Natural killer cell (primary cell): Measurements from ENCODE around the gene GGT7. TPM values are rescaled to one million over a fixed set of nuclear protein-coding genes. Genes with fewer than 3 reads are reported as not detected.

Experiments
- ATAC-seq, 3 donors: fragments of 150-1000 bp in 2 of 3; fragments of 200-7000 bp in 1 of 3; cut with Tn5 transposase; 1 replicate in 1 of 3; 2 replicates in 2 of 3; pipeline ENCODE4 v1.10.0; 2021; ENCODE audit warnings: mild to moderate bottlenecking in 2 of 3, moderate library complexity in 2 of 3
- DNase-seq, 2 donors: peaks; one replicate each; pipeline versions ENCODE4 v3.0.0 to v3.0.0-alpha.2; 2013 to 2021; ENCODE audit warnings: mixed read lengths in 1 of 2
- H3K27ac ChIP-seq: one replicate; pipeline ENCODE4 v1.5.1; 2013; ENCODE audit warnings: mild to moderate bottlenecking, low read length
- H3K27me3 ChIP-seq: one replicate; pipeline ENCODE4 v1.6.1; 2013; ENCODE audit warnings: low read length; ENCODE audit not compliant: control insufficient read depth, insufficient read depth
- H3K36me3 ChIP-seq: one replicate; pipeline ENCODE4 v1.6.1; 2013; ENCODE audit warnings: low read length; ENCODE audit not compliant: control insufficient read depth, insufficient read depth
- H3K4me1 ChIP-seq: one replicate; pipeline ENCODE4 v1.6.1; 2013; ENCODE audit warnings: low read length; ENCODE audit not compliant: control insufficient read depth, insufficient read depth
- H3K4me3 ChIP-seq: one replicate; pipeline ENCODE4 v1.5.1; 2013; ENCODE audit warnings: low read length
- H3K9me3 ChIP-seq: one replicate; pipeline ENCODE4 v1.6.1; 2013; ENCODE audit warnings: low read length; ENCODE audit not compliant: control insufficient read depth, insufficient read depth
- H3K27ac Mint-ChIP-seq, 2 donors: one replicate each; pipeline ENCODE4 v1.8.0; 2022; ENCODE audit warnings: mild to moderate bottlenecking in 2 of 2, mixed read lengths in 2 of 2, moderate library complexity in 1 of 2
- H3K27me3 Mint-ChIP-seq, 2 donors: one replicate each; pipeline ENCODE4 v1.8.0; 2022; ENCODE audit warnings: low read depth in 2 of 2, mixed read lengths in 2 of 2
- H3K36me3 Mint-ChIP-seq: one replicate; pipeline ENCODE4 v1.8.0; 2022; ENCODE audit warnings: mixed read lengths
- H3K4me1 Mint-ChIP-seq, 2 donors: one replicate each; pipeline ENCODE4 v1.8.0; 2022; ENCODE audit warnings: mixed read lengths in 2 of 2
- H3K4me3 Mint-ChIP-seq: one replicate; pipeline ENCODE4 v1.8.0; 2022; ENCODE audit warnings: mild to moderate bottlenecking, moderate library complexity, mixed read lengths
- H3K9me3 Mint-ChIP-seq, 2 donors: one replicate each; pipeline ENCODE4 v1.8.0; 2022; ENCODE audit warnings: mixed read lengths in 2 of 2
- CTCF ChIP-seq: fragments of 200-600 bp; IDR thresholded peaks from one replicate; pipeline ENCODE4 v1.8.0; 2022; ENCODE audit warnings: antibody characterized with exemption
- WGBS: methylation state at CpG from one replicate; pipeline ENCODE4 v1.1.7; 2013; ENCODE audit warnings: missing lambda C conversion rate; ENCODE audit not compliant: insufficient coverage; 5-methylcytosine and 5-hydroxymethylcytosine counted together
- intact Hi-C: fragments of 100-400 bp; cut with micrococcal nuclease; formaldehyde crosslinking; loops from one replicate; pipeline ENCODE4 v1.14.2; 2022
- total RNA-seq, 4 donors: library from RNA; stranded (reverse); fragments of 120-200 nt in 1 of 4; gene quantifications; one replicate each; pipeline versions ENCODE4 v1.2.3 to v1.2.4, GENCODE V29; 2013 to 2022

The GGT7 gene
- total RNA-seq, 3 donors from 2014 or later (not counting 1 experiment from before 2014, with no cell fraction given): 7.4 to 12.8 (median 12.1) TPM

- intact Hi-C loops: no loop called here
- peaks cover 0 to 5% of the 10 kb centered on the region in 2 donors for H3K4me1 Mint-ChIP-seq
- ATAC-seq: no peak
These were observed 22.9 kb downstream of the GGT7 start for GRCh38 chr20:34849778-34850177.

DNA sequence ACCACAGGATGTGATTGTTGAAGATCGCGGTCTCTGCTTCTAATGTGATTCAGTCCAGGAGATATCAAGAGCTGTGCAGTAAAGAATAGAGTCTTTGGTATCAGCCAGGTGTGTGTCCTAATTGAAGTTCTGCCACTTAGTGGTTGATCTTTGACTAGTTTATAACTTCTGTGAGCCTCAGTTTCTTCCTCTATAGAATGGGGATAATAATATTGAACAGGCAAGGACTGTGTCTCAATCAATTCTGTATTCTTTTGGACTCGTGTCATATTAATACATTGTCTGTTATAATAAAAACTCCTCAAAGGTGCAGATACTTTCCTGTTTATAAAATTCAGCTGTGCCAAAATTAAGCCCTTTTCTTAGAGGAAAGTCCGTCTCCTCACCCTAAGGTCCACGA is 24.1 kb downstream of the GGT7 start:
- H3K4me1 Mint-ChIP-seq: peaks cover 0 to 5% of the 10 kb centered on the region in 2 donors
- Histone ChIP-seq H3K27ac (no peak overlapping the region), H3K27me3 (no peaks in the 10 kb centered on the region), H3K4me3 (no peak overlapping the region), H3K4me1 (no peaks in the 10 kb centered on the region), H3K9me3 (no peaks in the 10 kb centered on the region), H3K36me3 (no peaks in the 10 kb centered on the region)
- 87% methylated on average over 4 of the region's 5 CpGs for WGBS
- H3K9me3 Mint-ChIP-seq: no peaks in the 10 kb centered on the region
- intact Hi-C loops: no loop called here
- no peak for TF ChIP-seq CTCF
- DNase-seq (no peak), ATAC-seq (no peak)
- no peak overlapping the region for H3K4me3 Mint-ChIP-seq
- H3K27me3 Mint-ChIP-seq: no peaks in the 10 kb centered on the region
- H3K27ac Mint-ChIP-seq: no peak overlapping the region
- no peaks in the 10 kb centered on the region for H3K36me3 Mint-ChIP-seq

More at GRCh38 chr20:34849778-34850177, 22.9 kb downstream of the GGT7 start:
- Histone ChIP-seq H3K27ac (no peak overlapping the region), H3K4me1 (no peaks in the 10 kb centered on the region), H3K27me3 (no peaks in the 10 kb centered on the region), H3K36me3 (no peaks in the 10 kb centered on the region), H3K9me3 (no peaks in the 10 kb centered on the region), H3K4me3 (no peak overlapping the region)
- DNase-seq: no peak
- H3K27ac Mint-ChIP-seq: no peak overlapping the region
- no peaks in the 10 kb centered on the region for H3K36me3 Mint-ChIP-seq
- WGBS: 87% methylated on average over 9 of the region's 9 CpGs
- H3K27me3 Mint-ChIP-seq: no peaks in the 10 kb centered on the region
- no peak for TF ChIP-seq CTCF
- H3K4me3 Mint-ChIP-seq: no peak overlapping the region
- no peaks in the 10 kb centered on the region for H3K9me3 Mint-ChIP-seq

DNA sequence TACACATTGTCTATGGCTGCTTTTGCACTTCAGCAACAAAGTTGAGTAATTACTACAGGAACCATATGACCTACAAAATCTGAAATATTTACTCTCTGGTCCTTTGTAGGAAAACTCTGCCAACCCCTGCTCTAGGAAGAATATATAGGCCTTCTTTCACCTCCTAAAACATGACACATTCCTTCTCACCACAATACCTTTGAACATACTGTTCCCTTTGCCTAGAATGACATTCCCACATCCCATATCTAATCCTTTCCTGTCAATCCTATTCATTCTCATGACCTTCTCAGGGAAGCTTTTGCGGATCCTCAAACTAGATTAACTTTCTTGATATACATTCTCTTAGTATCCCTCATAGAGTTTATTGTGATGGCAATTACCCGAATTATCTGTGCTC is 29.2 kb downstream of the GGT7 start:
- Histone ChIP-seq H3K9me3 (no peaks in the 10 kb centered on the region), H3K27me3 (no peaks in the 10 kb centered on the region), H3K4me3 (no peak overlapping the region), H3K27ac (no peak overlapping the region), H3K4me1 (no peaks in the 10 kb centered on the region), H3K36me3 (no peaks in the 10 kb centered on the region)
- no peaks in the 10 kb centered on the region for H3K36me3 Mint-ChIP-seq
- no peak for TF ChIP-seq CTCF
- H3K4me3 Mint-ChIP-seq: no peak overlapping the region
- peaks cover 0 to 4% of the 10 kb centered on the region in 2 donors for H3K4me1 Mint-ChIP-seq
- ATAC-seq: no peak
- intact Hi-C loops: no loop called here
- H3K27me3 Mint-ChIP-seq: peaks cover 15% of the 10 kb centered on the region in 2 donors
- H3K9me3 Mint-ChIP-seq: no peaks in the 10 kb centered on the region
- WGBS: 97% methylated on average over 2 of the region's 2 CpGs
- DNase-seq: no peak
- no peak overlapping the region for H3K27ac Mint-ChIP-seq

DNA sequence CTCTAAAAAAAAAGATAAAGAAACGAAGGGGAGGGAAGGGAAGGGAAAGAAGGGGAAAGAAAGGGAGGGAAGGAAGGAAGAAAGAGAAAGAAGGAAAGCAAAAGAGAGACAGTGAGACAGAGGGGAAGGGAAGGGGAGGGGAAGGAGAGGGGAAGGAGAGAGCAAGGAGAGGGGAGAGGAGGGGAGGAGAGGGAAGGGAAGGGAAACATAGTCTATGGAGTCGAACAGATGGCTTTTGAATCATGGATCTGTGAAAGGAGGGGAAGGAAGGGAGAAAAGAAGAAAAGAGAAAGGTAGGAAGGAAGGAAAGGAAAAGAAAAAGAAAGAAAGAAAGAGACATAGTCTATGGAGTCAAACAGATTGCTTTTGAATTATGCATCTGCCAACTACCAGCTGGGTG is 30.5 kb downstream of the GGT7 start:
- no peaks in the 10 kb centered on the region for H3K27me3 ChIP-seq
- ATAC-seq (no peak), DNase-seq (no peak)
- H3K4me3 ChIP-seq: no peak overlapping the region
- no peak overlapping the region for H3K27ac Mint-ChIP-seq
- peaks cover 15 to 18% of the 10 kb centered on the region in 2 donors for H3K27me3 Mint-ChIP-seq
- H3K36me3 Mint-ChIP-seq: no peaks in the 10 kb centered on the region
- 77% methylated on average over 2 of the region's 2 CpGs for WGBS
- H3K4me1 Mint-ChIP-seq: no peaks in the 10 kb centered on the region
- H3K4me3 Mint-ChIP-seq: no peak overlapping the region
- H3K9me3 Mint-ChIP-seq: no peaks in the 10 kb centered on the region
- no peak for TF ChIP-seq CTCF
- no peaks in the 10 kb centered on the region for H3K4me1 ChIP-seq
- H3K27ac ChIP-seq: no peak overlapping the region
- intact Hi-C loops: no loop called here
- no peaks in the 10 kb centered on the region for H3K36me3 ChIP-seq
- no peaks in the 10 kb centered on the region for H3K9me3 ChIP-seq
